Peyer's patch (tissue), 4 donors: ENCODE measurements around the gene PKP3.

ENCODE experiments used
- POLR2A ChIP-seq, 2 donors: fragments of 450-650 bp; IDR thresholded peaks; one replicate each; pipeline ENCODE4 v1.5.1; 2017; ENCODE audit warnings: antibody characterized with exemption in 2 of 2, mild to moderate bottlenecking in 2 of 2, moderate library complexity in 2 of 2
- TF ChIP-seq, protein P1 (sequence below), 6 experiments: fragments of 450-650 bp in 4 of 6; fragments of 200-600 bp in 2 of 6; sonication (generic) in 1 of 6; IDR thresholded peaks; one replicate each; pipeline ENCODE4 v1.5.1; 2017 to 2019; ENCODE audit warnings: antibody characterized with exemption in 6 of 6, mild to moderate bottlenecking in 3 of 6, moderate library complexity in 1 of 6

DNA sequence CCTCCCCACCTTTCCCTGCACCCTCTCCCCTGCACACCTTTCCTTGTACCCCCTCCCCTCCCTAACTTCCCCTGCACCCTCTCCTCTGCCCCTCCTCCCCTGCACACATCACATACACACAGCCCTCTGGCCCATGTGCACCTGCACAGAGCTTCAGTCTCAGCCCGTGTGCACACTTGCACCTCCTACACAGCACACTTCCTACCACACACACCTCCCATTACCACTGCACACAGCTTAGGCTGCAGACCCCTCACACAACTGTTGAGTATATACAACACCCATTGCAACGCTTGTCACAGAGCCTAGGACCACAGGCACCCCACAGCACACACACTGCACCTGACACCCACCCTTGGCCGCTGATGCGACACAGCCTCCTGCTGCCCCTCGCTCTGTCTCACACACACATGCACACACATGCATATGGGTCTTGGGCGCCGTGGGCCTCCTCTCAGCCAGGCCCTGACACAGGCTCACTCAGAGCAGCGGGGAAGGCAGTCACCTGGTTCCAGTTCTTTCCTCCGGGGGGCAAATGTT is 20.4 kb downstream of the PKP3 start:
- TF ChIP-seq, protein P1, sequence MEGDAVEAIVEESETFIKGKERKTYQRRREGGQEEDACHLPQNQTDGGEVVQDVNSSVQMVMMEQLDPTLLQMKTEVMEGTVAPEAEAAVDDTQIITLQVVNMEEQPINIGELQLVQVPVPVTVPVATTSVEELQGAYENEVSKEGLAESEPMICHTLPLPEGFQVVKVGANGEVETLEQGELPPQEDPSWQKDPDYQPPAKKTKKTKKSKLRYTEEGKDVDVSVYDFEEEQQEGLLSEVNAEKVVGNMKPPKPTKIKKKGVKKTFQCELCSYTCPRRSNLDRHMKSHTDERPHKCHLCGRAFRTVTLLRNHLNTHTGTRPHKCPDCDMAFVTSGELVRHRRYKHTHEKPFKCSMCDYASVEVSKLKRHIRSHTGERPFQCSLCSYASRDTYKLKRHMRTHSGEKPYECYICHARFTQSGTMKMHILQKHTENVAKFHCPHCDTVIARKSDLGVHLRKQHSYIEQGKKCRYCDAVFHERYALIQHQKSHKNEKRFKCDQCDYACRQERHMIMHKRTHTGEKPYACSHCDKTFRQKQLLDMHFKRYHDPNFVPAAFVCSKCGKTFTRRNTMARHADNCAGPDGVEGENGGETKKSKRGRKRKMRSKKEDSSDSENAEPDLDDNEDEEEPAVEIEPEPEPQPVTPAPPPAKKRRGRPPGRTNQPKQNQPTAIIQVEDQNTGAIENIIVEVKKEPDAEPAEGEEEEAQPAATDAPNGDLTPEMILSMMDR (IDR thresholded peaks at IDR 0.05): no peak
- TF ChIP-seq POLR2A (IDR thresholded peaks at IDR 0.05): no peak
